NCI-H510A (cell line): ENCODE measurements around the gene TCL1B.
"Not testable (repeated sequence)": the region's sequence is repeated elsewhere in the genome, so short reads cannot be mapped to it uniquely, and the experiment has no call there.

Experiments used
- DNase-seq: peaks from one replicate; lab custom pipeline; 2025; lab: John Stamatoyannopoulos, UW

Gene TCL1B

GRCh38 chr14:95703805-95704204 is 17.6 kb downstream of the TCL1B start:
- DNase-seq, result no peak

GRCh38 chr14:95705518-95705917 is 19.3 kb downstream of the TCL1B start:
- DNase-seq, result no peak

DNA sequence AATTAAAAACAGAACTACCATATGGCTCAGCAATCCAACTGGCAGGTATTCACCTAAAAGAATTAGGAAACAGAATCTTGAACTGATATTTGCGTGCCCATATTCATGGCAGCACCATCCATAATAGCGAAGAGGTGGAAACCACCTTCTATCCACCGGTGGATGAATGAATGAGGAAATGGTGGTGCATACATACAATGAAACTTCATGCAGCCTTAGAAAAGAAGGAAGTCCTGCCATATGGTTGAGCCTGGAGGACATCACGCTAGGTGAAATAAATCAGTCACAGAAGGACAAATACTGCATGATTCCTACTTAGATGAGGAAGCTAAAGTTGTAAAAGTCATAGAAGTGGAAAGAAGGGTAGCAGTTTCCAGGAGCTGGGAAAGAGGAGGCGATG is 21.1 kb downstream of the TCL1B start:
- DNase-seq, result no peak

DNA sequence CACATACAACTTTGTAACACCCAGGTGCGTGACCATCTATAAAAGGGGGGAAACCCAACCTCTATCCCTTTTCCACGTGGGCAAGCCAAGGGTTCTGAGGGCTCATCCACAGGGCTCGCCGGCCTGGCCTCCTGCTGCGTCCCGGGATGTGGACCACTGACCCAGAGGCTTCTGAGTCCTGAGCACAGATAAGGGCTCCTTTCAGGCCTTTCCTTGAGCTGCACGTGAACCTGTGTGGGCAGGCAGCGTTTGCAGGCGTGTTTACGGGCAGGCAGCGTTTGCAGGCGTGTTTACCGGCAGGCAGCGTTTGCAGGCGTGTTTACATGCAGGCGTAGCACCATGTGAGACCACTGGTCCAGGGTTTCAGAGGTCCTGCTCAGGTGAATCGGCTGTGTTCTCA is 23.9 kb downstream of the TCL1B start:
- DNase-seq, result no peak

- no peak for DNase-seq
Observed at GRCh38 chr14:95711476-95712176, 25.4 kb downstream of the TCL1B start.

DNA sequence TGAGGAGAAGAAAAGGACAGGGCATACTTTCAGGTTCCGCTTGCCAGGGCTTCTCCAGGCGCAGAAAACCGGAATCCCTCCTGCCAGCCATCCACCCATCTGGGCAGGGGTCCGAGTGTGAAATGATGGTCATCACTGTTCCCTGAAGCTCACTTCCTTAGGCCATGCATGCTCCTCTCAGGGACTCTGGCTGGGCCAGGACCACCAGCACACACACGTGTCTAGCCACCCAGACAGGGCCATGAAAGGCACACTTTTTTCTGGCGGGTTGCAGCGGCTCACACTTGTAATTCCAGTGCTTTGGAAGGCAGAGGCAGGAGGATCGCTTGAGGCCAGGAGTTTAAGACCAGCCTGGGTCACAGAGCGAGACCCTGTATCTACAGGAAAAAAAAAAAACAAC is 26.2 kb downstream of the TCL1B start:
- DNase-seq, result no peak

- no peak for DNase-seq
Observed at GRCh38 chr14:95713596-95714371, 27.6 kb downstream of the TCL1B start, which contains the start of gene TCL1A. Gene TCL1A, minus strand, starts transcription at chr14:95714125. Its CDS starts 59 bp downstream, at chr14:95714066.

GRCh38 chr14:95722525-95723190 is 36.4 kb downstream of the TCL1B start:
- DNase-seq, result no peak

DNA sequence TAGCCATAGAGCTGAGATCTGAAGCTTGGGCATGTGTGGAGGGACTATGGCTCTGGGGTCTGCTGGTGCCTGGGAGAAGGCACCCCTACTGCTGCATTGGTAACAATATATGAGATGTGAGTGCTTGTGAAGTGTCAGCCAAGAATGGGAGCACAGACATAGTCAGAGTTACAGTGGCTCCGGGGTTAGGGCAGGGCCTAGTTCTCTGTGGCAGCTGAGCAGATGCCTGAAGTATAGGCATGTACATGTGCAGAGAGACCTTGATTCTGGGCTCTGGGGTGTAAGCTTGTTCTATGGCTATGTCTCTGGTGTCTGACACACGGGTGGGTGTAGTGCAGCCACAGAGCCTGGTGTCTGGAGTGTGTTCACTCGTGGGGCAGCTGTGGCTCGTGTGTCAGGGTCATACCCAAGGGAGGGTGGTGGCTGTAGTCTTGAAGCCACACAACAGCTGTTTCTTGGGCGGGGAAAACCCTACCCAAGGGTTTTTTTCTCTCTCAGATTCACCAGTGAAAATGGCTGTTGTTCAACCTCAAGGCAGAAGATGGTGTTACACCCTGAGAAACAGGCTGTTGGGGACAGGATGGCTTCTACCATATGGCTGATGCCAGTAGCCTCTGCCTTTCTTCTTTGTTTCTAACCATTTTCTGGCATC is 39.6 kb downstream of the TCL1B start:
- DNase-seq, result no peak

GRCh38 chr14:95727056-95727700 is 41.0 kb downstream of the TCL1B start:
- DNase-seq, result peak; percentile 68

GRCh38 chr14:95729402-95730028 is 43.3 kb downstream of the TCL1B start:
- DNase-seq, result not testable (repeated sequence)

GRCh38 chr14:95730126-95730525 is 43.9 kb downstream of the TCL1B start:
- no peak for DNase-seq

GRCh38 chr14:95733212-95733611 is 47.0 kb downstream of the TCL1B start:
- DNase-seq, result no peak

DNA sequence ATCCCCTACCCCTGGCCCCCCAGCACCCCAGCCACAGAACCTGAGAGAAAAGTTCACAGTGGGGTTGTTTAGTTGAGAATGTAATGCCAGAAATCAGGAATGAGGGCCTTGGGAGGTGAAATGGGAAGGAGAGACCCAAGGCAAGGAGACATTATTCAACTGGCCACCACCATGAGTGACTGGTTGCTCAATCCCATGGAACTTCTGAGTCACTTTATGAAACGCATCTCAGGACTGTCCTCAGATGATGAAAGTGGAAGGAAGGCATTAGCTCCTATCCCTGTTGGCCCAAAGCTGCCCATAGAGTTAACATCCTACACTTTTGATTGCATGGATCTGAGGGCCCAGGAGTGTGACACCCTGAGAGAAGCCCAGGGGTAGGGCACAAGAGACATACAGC is 53.1 kb downstream of the TCL1B start:
- no peak for DNase-seq

- DNase-seq, result peak; percentile 66
Observed at GRCh38 chr14:95741038-95741490, 54.8 kb downstream of the TCL1B start.

DNA sequence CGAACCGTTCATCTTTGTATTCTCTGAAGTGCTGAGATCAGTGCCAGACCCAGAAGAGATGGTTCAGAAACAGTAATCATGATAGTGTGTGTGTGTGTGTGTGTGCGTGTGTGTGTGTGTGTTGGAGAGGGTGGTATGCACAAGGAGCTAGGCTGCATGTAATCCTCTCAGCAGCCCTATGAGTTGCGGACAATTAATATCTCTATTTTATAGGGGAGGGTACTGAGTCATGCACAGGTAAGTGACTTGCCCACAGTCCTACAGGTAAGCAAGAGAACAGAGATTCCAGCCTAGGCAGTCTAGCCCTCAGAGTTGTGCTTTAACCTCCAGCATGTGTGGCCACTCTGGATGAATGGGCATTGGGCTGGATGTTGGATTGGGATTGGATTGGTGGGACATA is 55.6 kb downstream of the TCL1B start:
- no peak for DNase-seq
